Endothelial cell of umbilical vein (primary cell): Measurements from ENCODE around the gene CLDN1. TPM values are rescaled to one million over a fixed set of nuclear protein-coding genes. Genes with fewer than 3 reads are reported as not detected.

ENCODE experiments used
- BruUV-seq: library from RNA; stranded (reverse); fragments of 400-500 nt; replicated peaks from 2 replicates; lab custom pipeline; 2021; lab: Mats Ljungman, UMichigan
- CTCF ChIA-PET: fragments of 300-600, 350-600 bp; sonication (Branson Sonifier 250); formaldehyde crosslinking; loops from one replicate; lab custom pipeline; 2021; ENCODE audit warnings: antibody characterized with exemption, inconsistent platforms; lab: Charles Lee
- POLR2A ChIA-PET: fragments of 300-600, 350-600 bp; sonication (Branson Sonifier 250); formaldehyde crosslinking; loops from one replicate; lab custom pipeline; 2021; ENCODE audit warnings: antibody characterized with exemption, inconsistent platforms; lab: Charles Lee
- DNase-seq: peaks from one replicate; pipeline ENCODE4 v3.0.0-alpha.2; 2011; ENCODE audit warnings: low read depth, low spot score
- FAIRE-seq: peaks from 2 replicates; lab custom pipeline; 2011; peaks lifted over from hg19 to GRCh38; lab: Jason Lieb, UNC
- H2AFZ ChIP-seq: 2 replicates; pipeline ENCODE4 v1.6.0; 2012; ENCODE audit warnings: low read depth, low read length, control low read depth, inconsistent platforms
- H3K27ac ChIP-seq: 2 replicates; pipeline ENCODE4 v1.5.1; 2011; ENCODE audit warnings: low read depth, mild to moderate bottlenecking, control low read depth, low read length, moderate library complexity; ENCODE audit not compliant: insufficient read depth
- H3K27me3 ChIP-seq, 2 experiments: 2 replicates each; pipeline versions ENCODE4 v1.6.0 to v1.6.1; 2011; ENCODE audit warnings: low read length in 2 of 2, mixed read lengths in 1 of 2; ENCODE audit not compliant: control insufficient read depth in 2 of 2, insufficient read depth in 2 of 2
- H3K36me3 ChIP-seq, 2 experiments: 2 replicates in 1 of 2; 3 replicates in 1 of 2; pipeline ENCODE4 v1.5.1; 2011; ENCODE audit warnings: low read length in 2 of 2, mild to moderate bottlenecking in 1 of 2, moderate library complexity in 1 of 2; ENCODE audit not compliant: control insufficient read depth in 2 of 2, insufficient read depth in 2 of 2; ENCODE audit errors: extremely low read depth in 1 of 2
- H3K4me1 ChIP-seq: 3 replicates; pipeline ENCODE4 v1.5.1; 2011; ENCODE audit warnings: mild to moderate bottlenecking, low read length; ENCODE audit not compliant: control insufficient read depth, insufficient read depth; ENCODE audit errors: extremely low read depth
- H3K4me2 ChIP-seq: 2 replicates; pipeline ENCODE4 v1.6.1; 2011; ENCODE audit warnings: low read length, control low read depth, mixed read lengths; ENCODE audit not compliant: insufficient read depth
- H3K4me3 ChIP-seq, 3 experiments: fragments of 200-600 bp in 1 of 3; sonication (generic), shearing (Covaris generic) in 1 of 3; replicated peaks in 1 of 3; 2 replicates each; pipeline ENCODE4 v1.5.1; 2011 to 2016; ENCODE audit warnings: control low read depth in 3 of 3, low read length in 3 of 3, mild to moderate bottlenecking in 2 of 3, inconsistent platforms in 1 of 3, low read depth in 1 of 3, moderate library complexity in 1 of 3; ENCODE audit not compliant: insufficient read depth in 1 of 3
- H3K79me2 ChIP-seq: 2 replicates; pipeline ENCODE4 v1.6.0; 2012; ENCODE audit warnings: low read length, inconsistent platforms; ENCODE audit not compliant: control insufficient read depth, insufficient read depth
- H3K9ac ChIP-seq: replicated peaks from 2 replicates; pipeline ENCODE3; 2011; ENCODE audit warnings: low read length, control low read depth; ENCODE audit not compliant: insufficient read depth; ENCODE audit errors: extremely low read depth
- H3K9me1 ChIP-seq: replicated peaks from 3 replicates; pipeline ENCODE4 v1.6.0; 2011; ENCODE audit warnings: mild to moderate bottlenecking, low read length; ENCODE audit not compliant: control insufficient read depth, insufficient read depth; ENCODE audit errors: extremely low read depth
- H3K9me3 ChIP-seq: replicated peaks from 2 replicates; pipeline ENCODE4 v1.5.1; 2012; ENCODE audit warnings: low read length, inconsistent platforms; ENCODE audit not compliant: control insufficient read depth, insufficient read depth
- H4K20me1 ChIP-seq: replicated peaks from 2 replicates; pipeline ENCODE3; 2011; ENCODE audit warnings: mild to moderate bottlenecking, low read length; ENCODE audit not compliant: control insufficient read depth, insufficient read depth; ENCODE audit errors: extremely low read depth
- EZH2 ChIP-seq: IDR thresholded peaks from 2 replicates; pipeline ENCODE4 v1.6.1; 2012; ENCODE audit warnings: borderline replicate concordance, low read depth, mild to moderate bottlenecking, moderate library complexity, low read length, inconsistent platforms; ENCODE audit not compliant: severe bottlenecking
- FOS ChIP-seq: IDR thresholded peaks from 2 replicates; pipeline ENCODE4 v1.6.1; 2011; ENCODE audit warnings: mild to moderate bottlenecking, low read length, moderate library complexity, borderline replicate concordance; ENCODE audit not compliant: insufficient read depth
- GATA2 ChIP-seq: IDR thresholded peaks from 2 replicates; pipeline ENCODE4 v1.7.0; 2011; ENCODE audit warnings: low read depth, mild to moderate bottlenecking, moderate library complexity, mixed read lengths, low read length; ENCODE audit not compliant: insufficient read length, insufficient read depth
- JUN ChIP-seq: IDR thresholded peaks from 2 replicates; pipeline ENCODE4 v1.6.1; 2011; ENCODE audit warnings: borderline replicate concordance, low read depth; ENCODE audit not compliant: insufficient read length, insufficient read depth
- MYC ChIP-seq: IDR thresholded peaks from one replicate; pipeline ENCODE4 v1.6.1; 2011; ENCODE audit warnings: mild to moderate bottlenecking, low read depth, low read length
- POLR2A ChIP-seq: IDR thresholded peaks from 2 replicates; pipeline ENCODE4 v1.6.1; 2012; ENCODE audit warnings: low read depth, mild to moderate bottlenecking, control low read depth, low read length
- POLR2AphosphoS5 ChIP-seq: IDR thresholded peaks from 2 replicates; pipeline ENCODE4 v1.6.1; 2012; ENCODE audit warnings: low read depth, mild to moderate bottlenecking, control low read depth, low read length, moderate library complexity; ENCODE audit not compliant: insufficient read depth
- dilution Hi-C: fragments of 300-500 bp; cut with MboI; formaldehyde crosslinking; loops from one replicate; pipeline ENCODE4 v1.15.0; 2019; ENCODE audit warnings: low sequenced_read_pairs; ENCODE audit not compliant: extremely low pct_ligation_motif_present
- intact Hi-C: fragments of 100-400 bp; cut with micrococcal nuclease; formaldehyde crosslinking; loops from one replicate; pipeline ENCODE4 v1.10.0; 2022
- polyA plus RNA-seq, 4 experiments: library from polyadenylated mRNA; depleted of rRNA in 3 of 4; stranded (reverse) in 3 of 4; unstranded in 1 of 4; fragments of >200 nt; gene quantifications; 2 replicates each; pipeline versions ENCODE4 v1.2.1 to v1.2.3, GENCODE V29; 2011 to 2012; ENCODE audit warnings: missing spikeins in 1 of 4
- total RNA-seq: library from RNA; stranded (reverse); gene quantifications from 2 replicates; pipeline ENCODE4 v1.2.3, GENCODE V29; 2021
- TF ChIP-seq, protein P1 (sequence below): IDR thresholded peaks from 2 replicates; pipeline ENCODE4 v1.6.1; 2011; ENCODE audit not compliant: insufficient read depth, insufficient read length
- TF ChIP-seq, protein P2 (sequence below), 2 donors: IDR thresholded peaks; 1 replicate in 1 of 2; 2 replicates in 1 of 2; pipeline ENCODE4 v1.5.1; 2011; ENCODE audit warnings: low read length in 2 of 2, mild to moderate bottlenecking in 2 of 2, moderate library complexity in 2 of 2, control low read depth in 1 of 2, inconsistent platforms in 1 of 2, low read depth in 1 of 2; ENCODE audit not compliant: insufficient read depth in 1 of 2; ENCODE audit errors: extremely low read depth in 1 of 2

Gene CLDN1
- total and polyA plus RNA-seq, 2 donors (not counting 3 experiments of a cell fraction or from before 2014, with no cell fraction given): 0.27 to 0.32 TPM

DNA sequence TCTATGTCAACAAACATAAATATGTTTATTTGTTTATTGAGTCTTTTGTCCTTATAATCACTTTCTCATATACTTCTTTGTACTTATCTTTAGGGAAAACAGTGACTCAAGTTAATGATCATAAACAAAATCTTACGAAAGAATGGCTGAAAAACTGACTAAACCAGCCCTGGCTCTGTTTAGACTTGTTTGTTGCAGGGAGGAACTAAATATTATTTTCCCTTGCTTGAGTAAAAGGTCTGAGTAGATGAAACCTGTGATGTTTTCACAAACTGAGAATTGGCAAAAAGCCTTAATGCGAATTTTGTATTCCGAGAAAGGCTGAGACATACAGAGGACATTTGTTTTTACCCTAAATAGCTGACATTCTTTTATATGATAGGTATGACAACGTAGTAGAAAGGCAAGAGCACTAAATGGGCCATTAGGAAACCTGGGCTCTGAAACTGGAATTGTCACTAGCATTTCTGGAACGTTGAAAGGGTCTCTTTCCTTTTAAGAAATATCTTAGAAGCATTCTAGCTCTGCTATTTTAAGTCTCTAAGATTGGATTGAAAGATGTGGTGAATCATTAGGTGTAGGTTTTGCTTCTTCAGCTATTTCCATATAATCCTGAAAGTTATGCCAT lies 47.5 kb upstream of the CLDN1 start:
- H3K4me1 ChIP-seq: no peaks in the 10 kb centered on the region
- no peak overlapping the region for H3K27ac ChIP-seq
- no peaks in the 10 kb centered on the region for H3K27me3 ChIP-seq
- DNase-seq (no peak), FAIRE-seq (no peak)
- ChIA-PET CTCF (interaction anchor here (0.8 to 1.4 kb wide), 3 partner anchors 8 to 55 kb away, joined by 3 to 4 read pairs (median 4); no protein-coding TSS in a partner anchor), POLR2A (no interaction called here)
- no peak overlapping the region for H3K4me2 ChIP-seq
- BruUV-seq: no TSS peak
- H4K20me1 ChIP-seq: no peaks in the 10 kb centered on the region
- no peaks in the 10 kb centered on the region for H3K36me3 ChIP-seq
- no peaks in the 10 kb centered on the region for H3K9me3 ChIP-seq
- intact Hi-C loops: no loop called here
- H2AFZ ChIP-seq: no peak overlapping the region
- H3K4me3 ChIP-seq: no peak overlapping the region
- H3K9ac ChIP-seq: no peak overlapping the region
- dilution Hi-C loops: no loop called here
- H3K79me2 ChIP-seq: no peaks in the 10 kb centered on the region
- TF ChIP-seq, protein P1, sequence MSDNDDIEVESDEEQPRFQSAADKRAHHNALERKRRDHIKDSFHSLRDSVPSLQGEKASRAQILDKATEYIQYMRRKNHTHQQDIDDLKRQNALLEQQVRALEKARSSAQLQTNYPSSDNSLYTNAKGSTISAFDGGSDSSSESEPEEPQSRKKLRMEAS: no peak
- TF ChIP-seq JUN: no peak
- TF ChIP-seq GATA2: no peak
- TF ChIP-seq EZH2: no peak
- TF ChIP-seq POLR2AphosphoS5: no peak
- no peak for TF ChIP-seq FOS
- no peak for TF ChIP-seq MYC
- TF ChIP-seq POLR2A: no peak
- TF ChIP-seq, protein P2, sequence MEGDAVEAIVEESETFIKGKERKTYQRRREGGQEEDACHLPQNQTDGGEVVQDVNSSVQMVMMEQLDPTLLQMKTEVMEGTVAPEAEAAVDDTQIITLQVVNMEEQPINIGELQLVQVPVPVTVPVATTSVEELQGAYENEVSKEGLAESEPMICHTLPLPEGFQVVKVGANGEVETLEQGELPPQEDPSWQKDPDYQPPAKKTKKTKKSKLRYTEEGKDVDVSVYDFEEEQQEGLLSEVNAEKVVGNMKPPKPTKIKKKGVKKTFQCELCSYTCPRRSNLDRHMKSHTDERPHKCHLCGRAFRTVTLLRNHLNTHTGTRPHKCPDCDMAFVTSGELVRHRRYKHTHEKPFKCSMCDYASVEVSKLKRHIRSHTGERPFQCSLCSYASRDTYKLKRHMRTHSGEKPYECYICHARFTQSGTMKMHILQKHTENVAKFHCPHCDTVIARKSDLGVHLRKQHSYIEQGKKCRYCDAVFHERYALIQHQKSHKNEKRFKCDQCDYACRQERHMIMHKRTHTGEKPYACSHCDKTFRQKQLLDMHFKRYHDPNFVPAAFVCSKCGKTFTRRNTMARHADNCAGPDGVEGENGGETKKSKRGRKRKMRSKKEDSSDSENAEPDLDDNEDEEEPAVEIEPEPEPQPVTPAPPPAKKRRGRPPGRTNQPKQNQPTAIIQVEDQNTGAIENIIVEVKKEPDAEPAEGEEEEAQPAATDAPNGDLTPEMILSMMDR (IDR thresholded peaks at IDR 0.05; ENCODE audit: extremely low read depth in 1 of 2, insufficient read depth in 1 of 2, low read depth in 1 of 2, low read length in 2 of 2): no peak
- no peaks in the 10 kb centered on the region for H3K9me1 ChIP-seq
